ENCODE results near the gene HSH2D.
A peak's percentile ranks its signal among the peaks of the same experiment; 100 is the strongest.
"Not testable (repeated sequence)": the region's sequence is repeated elsewhere in the genome, so short reads cannot be mapped to it uniquely, and the experiment has no call there.

HSH2D gene

GRCh38 chr19:16167055-16167454, 23.6 kb downstream of the HSH2D start:
- ATAC-seq (replicated peaks; ENCODE audit: extremely low read depth, poor library complexity, severe bottlenecking) (no peak), DNase-seq (ENCODE audit: low spot score in 2 of 2) (no peak)
- no peaks in the 10 kb centered on the region for H3K9me3 Mint-ChIP-seq
- no peak overlapping the region for H3K27ac Mint-ChIP-seq (ENCODE audit: low read depth)
- no peaks in the 10 kb centered on the region for H3K27me3 Mint-ChIP-seq
- no peak overlapping the region for H3K4me3 Mint-ChIP-seq
- H3K4me1 Mint-ChIP-seq: peaks cover 13% of the 10 kb centered on the region
- H3K36me3 Mint-ChIP-seq (ENCODE audit: insufficient read depth): no peaks in the 10 kb centered on the region

GRCh38 chr19:16168465-16169081, 25.1 kb downstream of the HSH2D start:
- Mint-ChIP-seq H3K4me1 (peaks cover 20% of the 10 kb centered on the region), H3K36me3 (ENCODE audit: insufficient read depth) (no peaks in the 10 kb centered on the region), H3K27ac (ENCODE audit: low read depth) (no peak overlapping the region), H3K9me3 (no peaks in the 10 kb centered on the region), H3K4me3 (no peak overlapping the region), H3K27me3 (no peaks in the 10 kb centered on the region)
- DNase-seq (ENCODE audit: low spot score in 2 of 2): no peak
- ATAC-seq (replicated peaks; ENCODE audit: extremely low read depth, poor library complexity, severe bottlenecking): peak; percentile 62

DNA sequence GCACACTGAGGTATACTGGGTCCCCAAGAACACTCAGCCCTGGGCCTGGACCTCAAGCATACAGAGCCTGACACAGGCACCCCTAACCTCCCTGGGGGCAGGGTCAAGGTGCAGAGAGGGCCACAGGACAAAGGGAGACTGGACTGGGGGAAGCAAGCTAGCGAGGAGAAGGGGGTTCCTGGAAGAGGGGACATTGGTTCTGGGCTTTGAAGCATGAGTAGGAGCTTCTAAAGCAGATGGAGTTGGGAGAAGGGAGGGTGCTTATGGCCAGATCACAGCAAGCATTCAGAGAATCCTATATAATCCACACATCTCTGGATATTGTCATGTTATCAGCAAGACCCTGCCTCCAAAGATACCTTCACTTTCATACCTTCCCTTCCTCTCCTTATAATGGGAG, 26.6 kb downstream of the HSH2D start:
- H3K4me3 Mint-ChIP-seq: no peak overlapping the region
- no peak overlapping the region for H3K27ac Mint-ChIP-seq (ENCODE audit: low read depth)
- H3K4me1 Mint-ChIP-seq: peaks cover 22% of the 10 kb centered on the region
- no peaks in the 10 kb centered on the region for H3K9me3 Mint-ChIP-seq
- ATAC-seq (replicated peaks; ENCODE audit: extremely low read depth, poor library complexity, severe bottlenecking): no peak
- H3K27me3 Mint-ChIP-seq: no peaks in the 10 kb centered on the region
- no peak for DNase-seq (ENCODE audit: low spot score in 2 of 2)
- no peaks in the 10 kb centered on the region for H3K36me3 Mint-ChIP-seq (ENCODE audit: insufficient read depth)

GRCh38 chr19:16175954-16176353, 32.5 kb downstream of the HSH2D start:
- Mint-ChIP-seq H3K4me3 (no peak overlapping the region), H3K9me3 (no peaks in the 10 kb centered on the region), H3K36me3 (ENCODE audit: insufficient read depth) (peaks cover 3% of the 10 kb centered on the region), H3K27ac (ENCODE audit: low read depth) (no peak overlapping the region), H3K4me1 (peaks cover 9% of the 10 kb centered on the region), H3K27me3 (peaks cover 9% of the 10 kb centered on the region)
- ATAC-seq (replicated peaks; ENCODE audit: extremely low read depth, poor library complexity, severe bottlenecking) (no peak), DNase-seq (ENCODE audit: low spot score in 2 of 2) (no peak)

GRCh38 chr19:16178866-16179265, 35.4 kb downstream of the HSH2D start:
- H3K4me3 Mint-ChIP-seq; ATAC-seq (replicated peaks; ENCODE audit: extremely low read depth, poor library complexity, severe bottlenecking); H3K27me3 Mint-ChIP-seq; H3K9me3 Mint-ChIP-seq; H3K36me3 Mint-ChIP-seq (ENCODE audit: insufficient read depth); DNase-seq (ENCODE audit: low spot score in 2 of 2); H3K27ac Mint-ChIP-seq (ENCODE audit: low read depth); H3K4me1 Mint-ChIP-seq: not testable (repeated sequence)

DNA sequence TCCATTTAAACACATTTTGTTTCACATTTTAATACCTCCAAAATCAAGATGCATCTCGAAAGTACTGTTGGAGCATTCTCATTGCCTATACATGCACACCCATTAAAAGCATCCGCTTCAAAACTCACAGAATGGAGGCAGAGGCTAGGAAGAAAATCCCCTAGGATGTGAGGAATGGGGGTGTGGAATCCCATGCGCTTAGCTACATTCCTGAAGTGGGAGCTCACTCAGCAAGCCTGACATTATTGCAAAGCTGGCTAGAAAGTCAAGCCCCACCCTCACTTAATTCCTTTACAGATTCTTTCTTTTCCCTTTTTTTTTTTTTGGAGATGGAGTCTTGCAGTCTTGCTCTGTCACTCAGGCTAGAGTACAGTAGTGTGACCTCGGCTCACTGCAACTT, 37.1 kb downstream of the HSH2D start:
- Mint-ChIP-seq H3K27ac (ENCODE audit: low read depth) (no peak overlapping the region), H3K9me3 (no peaks in the 10 kb centered on the region), H3K4me1 (peaks cover 5% of the 10 kb centered on the region), H3K36me3 (ENCODE audit: insufficient read depth) (peaks cover 13% of the 10 kb centered on the region), H3K4me3 (no peak overlapping the region), H3K27me3 (peaks cover 9% of the 10 kb centered on the region)
- DNase-seq (ENCODE audit: low spot score in 2 of 2) (no peak), ATAC-seq (replicated peaks; ENCODE audit: extremely low read depth, poor library complexity, severe bottlenecking) (no peak)

DNA sequence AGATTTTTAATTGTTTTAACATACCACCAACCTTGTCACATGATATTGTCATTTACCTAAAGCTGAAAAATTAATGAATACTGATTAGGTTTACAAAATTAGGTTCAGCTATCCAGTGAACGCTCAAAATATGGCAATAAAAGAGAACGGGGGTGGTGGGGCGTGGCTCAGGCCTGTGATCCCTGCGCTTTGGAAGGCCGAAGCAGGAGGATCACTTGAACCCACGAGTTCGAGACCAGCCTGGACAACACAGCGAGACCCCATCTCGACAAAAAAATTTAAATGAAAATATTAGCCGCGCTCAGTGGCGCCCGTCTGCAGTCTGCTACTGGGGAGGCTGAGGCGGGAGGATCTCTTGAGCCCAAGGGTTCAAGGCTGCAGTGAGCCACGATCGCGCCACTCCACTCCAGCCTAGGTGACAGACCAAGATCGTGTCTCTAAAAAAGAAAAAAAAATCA, 41.2 kb downstream of the HSH2D start:
- ATAC-seq (replicated peaks; ENCODE audit: extremely low read depth, poor library complexity, severe bottlenecking) (no peak), DNase-seq (ENCODE audit: low spot score in 2 of 2) (peak in 1 of 2 donors; percentile 9)
- H3K27me3 Mint-ChIP-seq: peaks cover 7% of the 10 kb centered on the region
- peaks cover 29% of the 10 kb centered on the region for H3K36me3 Mint-ChIP-seq (ENCODE audit: insufficient read depth)
- H3K4me1 Mint-ChIP-seq: peaks cover 19% of the 10 kb centered on the region
- H3K27ac Mint-ChIP-seq (ENCODE audit: low read depth): peak overlapping the region; percentile 100
- H3K9me3 Mint-ChIP-seq: no peaks in the 10 kb centered on the region
- peak overlapping the region; percentile 100 for H3K4me3 Mint-ChIP-seq

GRCh38 chr19:16185123-16185767, 41.8 kb downstream of the HSH2D start, which contains the start of gene FAM32A:
Gene FAM32A, plus strand, starts transcription at chr19:16185410. Its CDS starts 33 bp downstream, at chr19:16185443.
- Mint-ChIP-seq H3K27me3 (peaks cover 1% of the 10 kb centered on the region), H3K36me3 (ENCODE audit: insufficient read depth) (peaks cover 32% of the 10 kb centered on the region), H3K27ac (ENCODE audit: low read depth) (peak within 1 kb of the TSS; percentile 100), H3K9me3 (no peaks in the 10 kb centered on the region), H3K4me3 (peak within 1 kb of the TSS; percentile 100), H3K4me1 (peaks cover 24% of the 10 kb centered on the region)
- ATAC-seq (replicated peaks; ENCODE audit: extremely low read depth, poor library complexity, severe bottlenecking) (peak; percentile 91), DNase-seq (ENCODE audit: low spot score in 2 of 2) (peak; percentile 98 to 99)

DNA sequence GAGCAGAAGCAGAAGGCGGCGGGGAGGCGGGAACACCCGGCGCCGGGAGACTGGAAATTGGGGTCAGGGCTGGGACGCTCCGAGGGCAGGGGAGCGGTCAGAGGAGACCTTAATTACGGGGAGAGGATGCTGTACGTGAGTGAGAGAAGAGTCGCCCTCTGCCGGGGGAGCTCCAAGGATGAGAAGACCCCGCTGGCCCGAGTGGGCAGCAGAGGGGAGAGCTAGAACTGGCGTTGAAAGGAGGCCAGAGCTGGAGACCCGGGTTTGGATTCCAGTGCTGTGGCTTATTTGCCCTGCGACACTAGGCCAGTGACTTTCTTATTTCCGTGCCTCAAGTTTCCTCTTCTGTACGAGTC, 42.3 kb downstream of the HSH2D start:
- DNase-seq (ENCODE audit: low spot score in 2 of 2): peak in 1 of 2 donors; percentile 14
- peak overlapping the region; percentile 100 for H3K27ac Mint-ChIP-seq (ENCODE audit: low read depth)
- peaks cover 28% of the 10 kb centered on the region for H3K4me1 Mint-ChIP-seq
- H3K9me3 Mint-ChIP-seq: no peaks in the 10 kb centered on the region
- ATAC-seq (replicated peaks; ENCODE audit: extremely low read depth, poor library complexity, severe bottlenecking): peak; percentile 20
- peak overlapping the region; percentile 100 for H3K4me3 Mint-ChIP-seq
- peaks cover 31% of the 10 kb centered on the region for H3K36me3 Mint-ChIP-seq (ENCODE audit: insufficient read depth)
- no peaks in the 10 kb centered on the region for H3K27me3 Mint-ChIP-seq

GRCh38 chr19:16188521-16188920, 45.0 kb downstream of the HSH2D start:
- peaks cover 42% of the 10 kb centered on the region for H3K36me3 Mint-ChIP-seq (ENCODE audit: insufficient read depth)
- H3K27me3 Mint-ChIP-seq: no peaks in the 10 kb centered on the region
- ATAC-seq (replicated peaks; ENCODE audit: extremely low read depth, poor library complexity, severe bottlenecking) (no peak), DNase-seq (ENCODE audit: low spot score in 2 of 2) (no peak)
- no peak overlapping the region for H3K4me3 Mint-ChIP-seq
- no peak overlapping the region for H3K27ac Mint-ChIP-seq (ENCODE audit: low read depth)
- H3K9me3 Mint-ChIP-seq: no peaks in the 10 kb centered on the region
- peaks cover 28% of the 10 kb centered on the region for H3K4me1 Mint-ChIP-seq

DNA sequence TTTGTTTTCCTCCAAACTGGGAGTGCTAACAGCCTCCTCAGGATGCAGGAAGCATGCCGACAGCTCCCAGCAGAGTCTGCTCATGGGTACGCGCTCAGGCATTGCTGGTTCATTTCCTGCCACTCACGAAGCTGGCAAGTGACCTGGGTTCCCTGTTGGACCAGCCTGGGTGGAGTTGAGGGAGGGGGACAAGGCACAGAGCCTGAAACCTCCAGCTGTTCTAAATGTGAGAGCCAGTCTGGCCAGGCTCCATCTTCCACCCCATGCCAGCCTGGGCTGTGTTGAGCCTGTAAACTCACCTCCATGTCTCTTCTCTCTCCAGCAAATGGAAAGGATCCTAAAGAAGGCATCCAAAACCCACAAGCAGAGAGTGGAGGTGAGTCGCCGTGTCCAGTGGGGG, 46.7 kb downstream of the HSH2D start:
- Mint-ChIP-seq H3K4me1 (peaks cover 27% of the 10 kb centered on the region), H3K27me3 (no peaks in the 10 kb centered on the region), H3K36me3 (ENCODE audit: insufficient read depth) (peaks cover 39% of the 10 kb centered on the region), H3K27ac (ENCODE audit: low read depth) (no peak overlapping the region), H3K4me3 (no peak overlapping the region), H3K9me3 (no peaks in the 10 kb centered on the region)
- ATAC-seq (replicated peaks; ENCODE audit: extremely low read depth, poor library complexity, severe bottlenecking) (no peak), DNase-seq (ENCODE audit: low spot score in 2 of 2) (no peak)

GRCh38 chr19:16190736-16191135, 47.3 kb downstream of the HSH2D start:
- H3K27me3 Mint-ChIP-seq: no peaks in the 10 kb centered on the region
- no peak for ATAC-seq (replicated peaks; ENCODE audit: extremely low read depth, poor library complexity, severe bottlenecking)

DNA sequence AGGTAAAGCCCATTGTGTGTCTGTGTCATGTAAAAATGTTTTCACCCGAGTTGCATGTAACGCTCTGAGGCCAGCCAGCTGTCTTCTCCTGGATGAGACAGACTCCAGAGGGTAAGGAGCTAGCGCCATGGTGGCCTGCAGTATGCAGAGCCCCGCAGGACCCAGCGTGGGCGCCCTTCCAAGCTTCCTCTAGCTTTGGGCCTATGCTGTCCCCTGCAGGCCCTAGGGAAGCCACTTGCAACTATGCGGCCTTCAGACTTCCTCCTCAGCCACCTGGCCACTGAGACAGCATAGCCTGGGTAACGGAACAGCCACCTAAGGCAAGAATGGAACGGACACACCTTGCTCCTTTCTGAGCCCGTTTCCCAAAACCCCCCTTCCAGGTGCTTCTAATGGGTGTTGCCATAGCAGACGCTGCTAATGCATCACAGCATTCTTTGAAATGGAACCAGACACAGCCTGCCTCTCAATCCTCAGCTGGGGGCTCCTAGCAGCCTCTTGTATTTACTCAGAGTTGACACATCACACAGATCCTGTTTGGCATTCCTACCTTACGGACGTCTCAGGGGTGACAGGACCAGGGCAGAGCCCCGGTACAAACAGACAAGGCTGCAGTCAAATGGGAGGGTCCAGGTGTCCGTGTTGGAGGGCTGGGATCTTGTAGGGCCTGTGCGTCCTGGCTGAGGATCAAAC, 47.9 kb downstream of the HSH2D start:
- no peak overlapping the region for H3K27ac Mint-ChIP-seq (ENCODE audit: low read depth)

More at GRCh38 chr19:16190736-16191135, 47.3 kb downstream of the HSH2D start:
- Mint-ChIP-seq H3K27ac (ENCODE audit: low read depth) (no peak overlapping the region), H3K9me3 (no peaks in the 10 kb centered on the region), H3K36me3 (ENCODE audit: insufficient read depth) (peaks cover 34% of the 10 kb centered on the region), H3K4me3 (no peak overlapping the region), H3K4me1 (peaks cover 21% of the 10 kb centered on the region)
- no peak for DNase-seq (ENCODE audit: low spot score in 2 of 2)

More for the DNA sequence above, 47.9 kb downstream of the HSH2D start:
- H3K36me3 Mint-ChIP-seq (ENCODE audit: insufficient read depth): peaks cover 32% of the 10 kb centered on the region
- no peak overlapping the region for H3K4me3 Mint-ChIP-seq
- ATAC-seq (replicated peaks; ENCODE audit: extremely low read depth, poor library complexity, severe bottlenecking) (no peak), DNase-seq (ENCODE audit: low spot score in 2 of 2) (no peak)
- H3K27me3 Mint-ChIP-seq: no peaks in the 10 kb centered on the region
- H3K4me1 Mint-ChIP-seq: peaks cover 20% of the 10 kb centered on the region
- no peaks in the 10 kb centered on the region for H3K9me3 Mint-ChIP-seq

Measured in central memory CD8-positive, alpha-beta T cell (primary cell).